H1 (cell line): Measurements from ENCODE around the gene KDSR. TPM values are rescaled to one million over a fixed set of nuclear protein-coding genes. Genes with fewer than 3 reads are reported as not detected.

Source experiments
- CHD1 ChIP-seq: IDR thresholded peaks from 2 replicates; pipeline ENCODE4 v1.6.1; 2012; ENCODE audit warnings: low read depth, low read length, improper control_type of control experiment
- FOSL1 ChIP-seq: IDR thresholded peaks from 2 replicates; pipeline ENCODE4 v1.6.1; 2011; ENCODE audit warnings: mild to moderate bottlenecking, low read depth, low read length, moderate library complexity; ENCODE audit not compliant: insufficient read depth
- KDM5A ChIP-seq: fragments of 200-600 bp; IDR thresholded peaks from 2 replicates; pipeline ENCODE4 v1.7.1; 2012; ENCODE audit warnings: mild to moderate bottlenecking, low read length, inconsistent platforms, mixed read lengths
- ZNF274 ChIP-seq: IDR thresholded peaks from 2 replicates; pipeline ENCODE4 v1.7.0; 2012; ENCODE audit warnings: low read length, borderline replicate concordance; ENCODE audit errors: extremely low read depth
- polyA plus RNA-seq, 7 experiments: library from polyadenylated mRNA; depleted of rRNA in 3 of 7; stranded (reverse) in 5 of 7; unstranded in 2 of 7; fragments of >200 nt in 5 of 7; fragments of 200-250 nt in 2 of 7; gene quantifications; 1 replicate in 5 of 7; 2 replicates in 1 of 7; 4 replicates in 1 of 7; pipeline versions ENCODE4 v1.2.1 to v1.2.3, GENCODE V29; 2011 to 2013; ENCODE audit warnings: missing spikeins in 2 of 7, mixed read lengths in 2 of 7
- total RNA-seq: library from RNA; stranded (reverse); fragmentation: NEBNext Ultra II Directional; extraction: Animal tissue kit (Norgen Biotek cat#: 25700); gene quantifications from 2 replicates; pipeline ENCODE4 v1.2.1, GENCODE V29; 2021

KDSR gene
- total and polyA plus RNA-seq, 2 of the 8 experiments (the other 6 are each of a cell fraction or from before 2014, with no cell fraction given) = 12.4 to 50.5 TPM

DNA sequence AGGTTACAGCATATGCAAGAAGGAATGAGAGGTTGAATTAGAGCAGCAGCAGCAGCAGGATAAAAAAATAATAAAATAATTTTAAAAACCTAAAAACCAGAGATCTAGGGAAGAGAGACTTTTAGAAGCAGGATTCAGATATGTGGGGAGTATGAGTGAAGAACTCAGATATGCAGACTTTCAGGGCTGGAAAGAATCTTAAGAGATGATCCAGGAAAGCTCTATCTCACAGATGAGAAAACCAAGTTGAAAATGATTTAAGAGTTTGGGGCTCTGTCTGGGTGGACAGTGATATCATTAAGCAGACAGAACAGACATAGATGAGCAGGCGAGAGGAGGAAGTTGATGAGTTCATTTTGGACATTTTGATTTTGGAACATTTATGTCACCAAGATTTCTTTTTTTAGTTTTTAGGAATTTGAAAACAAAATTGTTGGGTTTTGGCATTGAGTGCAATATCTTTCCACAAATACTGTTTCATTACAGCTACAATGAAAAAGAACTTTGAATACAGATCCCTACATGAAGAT, 79.2 kb downstream of the KDSR start (continued):
- TF ChIP-seq CHD1 (no peak), KDM5A (no peak), FOSL1 (no peak), ZNF274 (no peak)
